Measurements from ENCODE around the gene PGK1. TPM values are rescaled to one million over a fixed set of nuclear protein-coding genes. Genes with fewer than 3 reads are reported as not detected.

PGK1 gene
- total RNA-seq, 2 experiments from 2014 or later: 1,745 to 1,759 TPM

DNA sequence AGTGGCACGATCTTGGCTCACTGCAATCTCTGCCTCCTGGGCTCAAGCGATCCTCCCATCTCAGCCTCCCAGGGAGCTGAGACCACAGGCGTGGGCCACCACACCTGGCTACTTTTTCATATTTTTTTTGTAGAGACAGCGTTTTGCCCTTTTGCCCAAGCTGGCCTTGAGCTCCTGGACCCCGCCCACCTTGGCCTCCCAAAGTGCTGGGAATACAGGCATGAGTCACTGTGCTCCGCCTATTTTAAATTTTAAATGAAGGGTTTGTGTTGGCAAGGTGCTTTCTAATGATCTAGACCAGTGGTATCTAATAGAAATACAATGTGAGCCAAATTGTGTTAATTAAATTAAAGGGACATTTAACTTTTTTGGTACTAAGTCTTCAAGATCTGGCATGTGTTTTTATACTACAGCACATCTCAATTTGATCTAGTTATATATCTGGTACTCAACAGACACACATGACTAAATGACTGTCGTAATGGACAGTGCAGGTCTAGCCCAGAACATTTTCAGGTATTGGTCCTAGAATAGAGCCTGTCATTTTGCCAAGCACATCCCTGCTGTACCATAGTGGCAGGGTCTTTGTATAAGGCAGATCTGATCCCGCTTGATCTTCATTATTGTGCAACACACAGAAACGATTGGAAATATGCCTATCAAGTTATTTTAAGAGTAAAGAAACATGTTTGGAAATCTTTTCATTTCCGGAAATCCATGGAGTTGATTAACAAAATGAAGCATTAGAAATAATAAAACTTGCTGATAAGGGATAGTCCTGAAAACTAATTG is 7.3 kb downstream of the PGK1 start:
- ChIA-PET POLR2A (no interaction called here), CTCF (no interaction called here)
- peak overlapping the region; percentile 54 for H3K4me3 Mint-ChIP-seq
- H3K9me3 Mint-ChIP-seq: no peaks in the 10 kb centered on the region
- intact Hi-C loops (cut with micrococcal nuclease): no loop called here
- H3K27me3 Mint-ChIP-seq: no peaks in the 10 kb centered on the region
- no peak for ATAC-seq
- no peak for TF ChIP-seq CTCF (IDR thresholded peaks at IDR 0.05)
- H3K36me3 Mint-ChIP-seq (ENCODE audit: low read depth): peaks cover 81% of the 10 kb centered on the region
- no peak for DNase-seq
- H3K4me1 Mint-ChIP-seq (ENCODE audit: low read depth): peaks cover 60% of the 10 kb centered on the region
- peak overlapping the region; percentile 57 for H3K27ac Mint-ChIP-seq

- H3K27me3 Mint-ChIP-seq: no peaks in the 10 kb centered on the region
- H3K4me1 Mint-ChIP-seq (ENCODE audit: low read depth): peaks cover 71% of the 10 kb centered on the region
Observed at GRCh38 chrX:78116365-78116764, 12.3 kb downstream of the PGK1 start.

DNA sequence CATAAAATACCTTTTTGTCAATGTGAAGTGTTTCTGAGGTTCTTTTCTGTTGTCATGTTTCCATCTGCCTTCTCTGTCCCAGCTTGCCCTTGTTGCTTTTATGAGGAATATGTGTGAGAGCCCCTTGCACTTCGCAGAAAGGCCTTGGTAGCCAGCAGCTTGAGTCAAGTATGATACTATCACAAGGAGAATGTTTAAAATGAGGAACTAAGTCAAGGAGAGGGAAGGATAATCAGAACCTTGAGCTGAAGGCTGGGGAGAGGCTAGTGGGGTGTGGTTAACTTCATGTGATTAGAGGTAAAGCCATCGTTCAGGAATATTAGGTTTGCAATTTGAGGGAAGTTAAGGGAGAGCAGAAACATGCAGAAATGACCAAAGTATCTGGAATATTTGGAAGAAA is 12.7 kb downstream of the PGK1 start:
- Mint-ChIP-seq H3K9me3 (no peaks in the 10 kb centered on the region), H3K4me3 (no peak overlapping the region), H3K4me1 (ENCODE audit: low read depth) (peaks cover 69% of the 10 kb centered on the region), H3K27ac (peak overlapping the region; percentile 69), H3K27me3 (no peaks in the 10 kb centered on the region), H3K36me3 (ENCODE audit: low read depth) (peaks cover 80% of the 10 kb centered on the region)
- DNase-seq (no peak), ATAC-seq (no peak)
- CTCF ChIA-PET: interaction anchor here (0.7 kb wide), 1 partner anchor 10 kb away, joined by 3 read pairs; no protein-coding TSS in a partner anchor
- POLR2A ChIA-PET: interaction anchor here (1.2 to 5.7 kb wide), 3 partner anchors 12 to 23 kb away, joined by 3 to 29 read pairs (median 22); partner anchors contain the start of genes PGK1 and TAF9B
- intact Hi-C loops (cut with micrococcal nuclease): no loop called here
- TF ChIP-seq CTCF (IDR thresholded peaks at IDR 0.05): no peak

More at GRCh38 chrX:78116365-78116764, 12.3 kb downstream of the PGK1 start:
- H3K4me3 Mint-ChIP-seq: no peak overlapping the region
- CTCF ChIA-PET: interaction anchor here (0.7 to 1.2 kb wide), 2 partner anchors 10 to 91 kb away, joined by 3 read pairs; no protein-coding TSS in a partner anchor
- no peaks in the 10 kb centered on the region for H3K9me3 Mint-ChIP-seq
- POLR2A ChIA-PET: interaction anchor here (1.2 to 5.7 kb wide), 3 partner anchors 11 to 23 kb away, joined by 3 to 29 read pairs (median 22); partner anchors contain the start of genes PGK1 and TAF9B
- ATAC-seq (no peak), DNase-seq (no peak)
- intact Hi-C loops (cut with micrococcal nuclease): no loop called here
- TF ChIP-seq CTCF (IDR thresholded peaks at IDR 0.05): no peak
- H3K36me3 Mint-ChIP-seq (ENCODE audit: low read depth): peaks cover 79% of the 10 kb centered on the region
- peak overlapping the region; percentile 69 for H3K27ac Mint-ChIP-seq

DNA sequence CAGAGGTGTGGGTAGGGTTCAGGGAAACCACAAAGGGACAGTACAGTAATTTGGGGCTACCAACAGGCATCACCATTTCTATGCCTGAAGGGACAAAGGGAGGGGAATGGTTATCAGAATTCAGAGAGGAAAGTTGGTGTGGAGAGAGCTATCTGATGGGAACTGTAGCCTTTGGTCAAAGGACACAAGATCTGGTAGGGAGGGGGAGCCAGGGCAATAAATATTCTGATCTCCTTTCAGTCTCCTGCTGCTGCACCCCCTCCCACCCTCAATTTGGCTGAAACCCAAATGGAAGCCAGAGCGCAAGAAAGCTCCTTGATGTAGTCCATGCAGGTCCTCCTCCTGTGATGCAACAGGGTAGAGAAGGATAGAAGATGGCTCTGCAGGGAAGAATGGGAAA is 14.6 kb downstream of the PGK1 start:
- DNase-seq (no peak), ATAC-seq (no peak)
- Mint-ChIP-seq H3K4me1 (ENCODE audit: low read depth) (peaks cover 73% of the 10 kb centered on the region), H3K27me3 (no peaks in the 10 kb centered on the region), H3K4me3 (no peak overlapping the region), H3K36me3 (ENCODE audit: low read depth) (peaks cover 80% of the 10 kb centered on the region), H3K9me3 (no peaks in the 10 kb centered on the region), H3K27ac (peak overlapping the region; percentile 18)
- POLR2A ChIA-PET: interaction anchor here (4.0 to 5.7 kb wide), 2 partner anchors 10 to 14 kb away, joined by 22 to 29 read pairs; partner anchors contain the start of gene PGK1
- intact Hi-C loops (cut with micrococcal nuclease): no loop called here
- CTCF ChIA-PET: no interaction called here
- no peak for TF ChIP-seq CTCF (IDR thresholded peaks at IDR 0.05)

Data from activated CD8-positive, alpha-beta T cell treated with anti-CD3 and anti-CD28 coated beads for 36 hours (primary cell).